GM12872 (cell line): ENCODE results near the gene CTSD.

Experiments used
- TF ChIP-seq, protein P1 (sequence below): IDR thresholded peaks from 3 replicates; pipeline ENCODE4 v1.5.1; 2011; ENCODE audit warnings: low read depth, mild to moderate bottlenecking, low read length, moderate library complexity; ENCODE audit not compliant: insufficient read depth

The CTSD gene

DNA sequence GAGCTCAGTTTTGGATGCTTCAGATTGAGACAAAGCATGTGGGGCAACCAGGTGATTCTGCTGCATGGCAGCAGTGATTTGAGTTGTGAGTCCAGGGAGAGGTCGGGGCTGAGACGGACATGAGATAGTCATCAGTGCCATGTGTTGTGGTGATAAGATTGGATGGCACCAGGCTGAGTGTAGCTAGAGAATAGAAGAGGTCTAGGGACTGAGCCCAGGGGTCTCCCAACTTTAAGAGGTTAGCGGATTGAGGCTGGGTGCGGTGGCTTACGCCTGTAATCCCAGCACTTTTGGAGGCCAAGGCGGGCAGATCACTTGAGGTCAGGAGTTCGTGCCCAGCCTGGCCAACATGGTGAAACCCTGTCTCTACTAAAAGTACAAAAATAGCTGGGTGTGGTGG lies 6.3 kb upstream of the CTSD start:
- TF ChIP-seq, protein P1, sequence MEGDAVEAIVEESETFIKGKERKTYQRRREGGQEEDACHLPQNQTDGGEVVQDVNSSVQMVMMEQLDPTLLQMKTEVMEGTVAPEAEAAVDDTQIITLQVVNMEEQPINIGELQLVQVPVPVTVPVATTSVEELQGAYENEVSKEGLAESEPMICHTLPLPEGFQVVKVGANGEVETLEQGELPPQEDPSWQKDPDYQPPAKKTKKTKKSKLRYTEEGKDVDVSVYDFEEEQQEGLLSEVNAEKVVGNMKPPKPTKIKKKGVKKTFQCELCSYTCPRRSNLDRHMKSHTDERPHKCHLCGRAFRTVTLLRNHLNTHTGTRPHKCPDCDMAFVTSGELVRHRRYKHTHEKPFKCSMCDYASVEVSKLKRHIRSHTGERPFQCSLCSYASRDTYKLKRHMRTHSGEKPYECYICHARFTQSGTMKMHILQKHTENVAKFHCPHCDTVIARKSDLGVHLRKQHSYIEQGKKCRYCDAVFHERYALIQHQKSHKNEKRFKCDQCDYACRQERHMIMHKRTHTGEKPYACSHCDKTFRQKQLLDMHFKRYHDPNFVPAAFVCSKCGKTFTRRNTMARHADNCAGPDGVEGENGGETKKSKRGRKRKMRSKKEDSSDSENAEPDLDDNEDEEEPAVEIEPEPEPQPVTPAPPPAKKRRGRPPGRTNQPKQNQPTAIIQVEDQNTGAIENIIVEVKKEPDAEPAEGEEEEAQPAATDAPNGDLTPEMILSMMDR: no peak

DNA sequence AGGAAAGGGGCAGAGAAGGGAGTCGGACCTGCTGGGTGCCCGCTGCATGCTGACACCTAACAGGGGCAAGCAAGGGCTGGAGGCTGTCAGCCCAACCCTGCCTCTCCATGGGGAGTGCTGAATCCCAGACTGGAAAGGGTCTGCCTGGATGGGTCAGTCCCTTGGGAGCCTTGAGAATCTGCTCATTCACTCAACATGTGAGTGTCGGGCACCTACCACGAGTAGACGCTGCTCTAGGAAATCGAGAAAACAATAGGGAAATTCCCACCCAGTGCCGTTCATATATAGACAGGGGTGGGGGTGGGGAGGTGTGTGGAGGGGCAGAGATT lies 4.4 kb upstream of the CTSD start:
- TF ChIP-seq, protein P1: no peak

- TF ChIP-seq, protein P1: no peak
Observed at GRCh38 chr11:1767399-1768140, 3.8 kb upstream of the CTSD start.

GRCh38 chr11:1766719-1767398 lies 3.1 kb upstream of the CTSD start:
- TF ChIP-seq, protein P1: no peak

GRCh38 chr11:1765871-1766718 lies 2.4 kb upstream of the CTSD start:
- TF ChIP-seq, protein P1: peak; percentile 38; the same call in 1 of the 3 replicates

DNA sequence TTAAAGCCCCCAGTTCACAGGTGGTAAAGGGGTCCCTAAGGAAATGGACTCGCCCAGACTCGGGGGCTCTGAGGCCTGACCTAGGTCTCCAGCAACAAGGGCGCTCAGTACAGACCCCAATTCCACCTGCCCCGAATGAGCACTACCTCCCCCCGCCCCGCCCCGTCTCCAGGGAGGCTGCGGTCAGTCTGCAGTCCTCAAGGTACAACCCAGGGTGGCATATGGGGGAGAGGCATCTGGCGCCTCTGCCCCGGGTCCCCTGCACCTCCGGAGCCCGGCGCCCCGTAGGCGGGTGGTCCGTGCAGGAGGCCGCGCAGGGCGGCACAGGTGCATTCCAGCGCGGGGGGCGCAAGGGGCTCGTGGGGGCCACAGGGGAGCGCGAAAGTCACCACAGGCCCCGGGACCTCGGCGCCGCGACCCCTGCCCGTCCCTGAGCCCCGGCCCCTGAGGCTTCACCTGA lies 361 bp downstream of the CTSD start:
- TF ChIP-seq, protein P1: no peak
